ENCODE results near the gene AAGAB.

DNA sequence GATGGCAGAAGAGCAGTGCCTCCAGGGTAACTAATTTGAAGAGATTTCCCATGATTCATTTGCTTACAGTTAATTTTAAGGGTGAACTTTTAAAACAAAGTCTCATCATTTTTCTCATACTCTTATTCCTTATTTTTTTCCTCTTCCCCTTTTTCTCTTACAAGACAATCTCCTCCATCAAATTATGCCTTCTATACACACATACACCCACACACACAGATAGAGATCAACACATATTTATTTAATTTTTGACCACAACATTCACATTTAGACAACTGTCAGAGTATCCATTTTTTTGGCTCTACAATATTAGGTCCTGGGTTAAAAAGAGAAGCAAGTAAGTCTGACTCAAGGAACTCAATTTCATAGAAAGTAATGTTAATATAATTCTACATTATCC lies 37.6 kb downstream of the AAGAB start:
- TF ChIP-seq, protein P1, sequence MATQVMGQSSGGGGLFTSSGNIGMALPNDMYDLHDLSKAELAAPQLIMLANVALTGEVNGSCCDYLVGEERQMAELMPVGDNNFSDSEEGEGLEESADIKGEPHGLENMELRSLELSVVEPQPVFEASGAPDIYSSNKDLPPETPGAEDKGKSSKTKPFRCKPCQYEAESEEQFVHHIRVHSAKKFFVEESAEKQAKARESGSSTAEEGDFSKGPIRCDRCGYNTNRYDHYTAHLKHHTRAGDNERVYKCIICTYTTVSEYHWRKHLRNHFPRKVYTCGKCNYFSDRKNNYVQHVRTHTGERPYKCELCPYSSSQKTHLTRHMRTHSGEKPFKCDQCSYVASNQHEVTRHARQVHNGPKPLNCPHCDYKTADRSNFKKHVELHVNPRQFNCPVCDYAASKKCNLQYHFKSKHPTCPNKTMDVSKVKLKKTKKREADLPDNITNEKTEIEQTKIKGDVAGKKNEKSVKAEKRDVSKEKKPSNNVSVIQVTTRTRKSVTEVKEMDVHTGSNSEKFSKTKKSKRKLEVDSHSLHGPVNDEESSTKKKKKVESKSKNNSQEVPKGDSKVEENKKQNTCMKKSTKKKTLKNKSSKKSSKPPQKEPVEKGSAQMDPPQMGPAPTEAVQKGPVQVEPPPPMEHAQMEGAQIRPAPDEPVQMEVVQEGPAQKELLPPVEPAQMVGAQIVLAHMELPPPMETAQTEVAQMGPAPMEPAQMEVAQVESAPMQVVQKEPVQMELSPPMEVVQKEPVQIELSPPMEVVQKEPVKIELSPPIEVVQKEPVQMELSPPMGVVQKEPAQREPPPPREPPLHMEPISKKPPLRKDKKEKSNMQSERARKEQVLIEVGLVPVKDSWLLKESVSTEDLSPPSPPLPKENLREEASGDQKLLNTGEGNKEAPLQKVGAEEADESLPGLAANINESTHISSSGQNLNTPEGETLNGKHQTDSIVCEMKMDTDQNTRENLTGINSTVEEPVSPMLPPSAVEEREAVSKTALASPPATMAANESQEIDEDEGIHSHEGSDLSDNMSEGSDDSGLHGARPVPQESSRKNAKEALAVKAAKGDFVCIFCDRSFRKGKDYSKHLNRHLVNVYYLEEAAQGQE (tag by site-specific recombination; IDR thresholded peaks at IDR 0.05): no peak
- TF ChIP-seq, protein P2, sequence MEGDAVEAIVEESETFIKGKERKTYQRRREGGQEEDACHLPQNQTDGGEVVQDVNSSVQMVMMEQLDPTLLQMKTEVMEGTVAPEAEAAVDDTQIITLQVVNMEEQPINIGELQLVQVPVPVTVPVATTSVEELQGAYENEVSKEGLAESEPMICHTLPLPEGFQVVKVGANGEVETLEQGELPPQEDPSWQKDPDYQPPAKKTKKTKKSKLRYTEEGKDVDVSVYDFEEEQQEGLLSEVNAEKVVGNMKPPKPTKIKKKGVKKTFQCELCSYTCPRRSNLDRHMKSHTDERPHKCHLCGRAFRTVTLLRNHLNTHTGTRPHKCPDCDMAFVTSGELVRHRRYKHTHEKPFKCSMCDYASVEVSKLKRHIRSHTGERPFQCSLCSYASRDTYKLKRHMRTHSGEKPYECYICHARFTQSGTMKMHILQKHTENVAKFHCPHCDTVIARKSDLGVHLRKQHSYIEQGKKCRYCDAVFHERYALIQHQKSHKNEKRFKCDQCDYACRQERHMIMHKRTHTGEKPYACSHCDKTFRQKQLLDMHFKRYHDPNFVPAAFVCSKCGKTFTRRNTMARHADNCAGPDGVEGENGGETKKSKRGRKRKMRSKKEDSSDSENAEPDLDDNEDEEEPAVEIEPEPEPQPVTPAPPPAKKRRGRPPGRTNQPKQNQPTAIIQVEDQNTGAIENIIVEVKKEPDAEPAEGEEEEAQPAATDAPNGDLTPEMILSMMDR (tag by site-specific recombination; IDR thresholded peaks at IDR 0.05): no peak
- TF ChIP-seq ZNF423 (tag by site-specific recombination; IDR thresholded peaks at IDR 0.05) (no peak), ZNF558 (tag by site-specific recombination; IDR thresholded peaks at IDR 0.05) (no peak), ZNF510 (tag by site-specific recombination; IDR thresholded peaks at IDR 0.05; ENCODE audit: insufficient replicate concordance) (no peak)
- TF ChIP-seq, protein P3, sequence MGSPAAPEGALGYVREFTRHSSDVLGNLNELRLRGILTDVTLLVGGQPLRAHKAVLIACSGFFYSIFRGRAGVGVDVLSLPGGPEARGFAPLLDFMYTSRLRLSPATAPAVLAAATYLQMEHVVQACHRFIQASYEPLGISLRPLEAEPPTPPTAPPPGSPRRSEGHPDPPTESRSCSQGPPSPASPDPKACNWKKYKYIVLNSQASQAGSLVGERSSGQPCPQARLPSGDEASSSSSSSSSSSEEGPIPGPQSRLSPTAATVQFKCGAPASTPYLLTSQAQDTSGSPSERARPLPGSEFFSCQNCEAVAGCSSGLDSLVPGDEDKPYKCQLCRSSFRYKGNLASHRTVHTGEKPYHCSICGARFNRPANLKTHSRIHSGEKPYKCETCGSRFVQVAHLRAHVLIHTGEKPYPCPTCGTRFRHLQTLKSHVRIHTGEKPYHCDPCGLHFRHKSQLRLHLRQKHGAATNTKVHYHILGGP (tag by site-specific recombination; IDR thresholded peaks at IDR 0.05): no peak
